SK-N-DZ (cell line): ENCODE data around the gene PCDHGA3.
"Not testable (repeated sequence)": the region's sequence is repeated elsewhere in the genome, so short reads cannot be mapped to it uniquely, and the experiment has no call there.

Experiments
- DNase-seq: peaks from one replicate; pipeline ENCODE4 v3.0.0-alpha.2; 2015; ENCODE audit warnings: low spot score

Gene PCDHGA3

DNA sequence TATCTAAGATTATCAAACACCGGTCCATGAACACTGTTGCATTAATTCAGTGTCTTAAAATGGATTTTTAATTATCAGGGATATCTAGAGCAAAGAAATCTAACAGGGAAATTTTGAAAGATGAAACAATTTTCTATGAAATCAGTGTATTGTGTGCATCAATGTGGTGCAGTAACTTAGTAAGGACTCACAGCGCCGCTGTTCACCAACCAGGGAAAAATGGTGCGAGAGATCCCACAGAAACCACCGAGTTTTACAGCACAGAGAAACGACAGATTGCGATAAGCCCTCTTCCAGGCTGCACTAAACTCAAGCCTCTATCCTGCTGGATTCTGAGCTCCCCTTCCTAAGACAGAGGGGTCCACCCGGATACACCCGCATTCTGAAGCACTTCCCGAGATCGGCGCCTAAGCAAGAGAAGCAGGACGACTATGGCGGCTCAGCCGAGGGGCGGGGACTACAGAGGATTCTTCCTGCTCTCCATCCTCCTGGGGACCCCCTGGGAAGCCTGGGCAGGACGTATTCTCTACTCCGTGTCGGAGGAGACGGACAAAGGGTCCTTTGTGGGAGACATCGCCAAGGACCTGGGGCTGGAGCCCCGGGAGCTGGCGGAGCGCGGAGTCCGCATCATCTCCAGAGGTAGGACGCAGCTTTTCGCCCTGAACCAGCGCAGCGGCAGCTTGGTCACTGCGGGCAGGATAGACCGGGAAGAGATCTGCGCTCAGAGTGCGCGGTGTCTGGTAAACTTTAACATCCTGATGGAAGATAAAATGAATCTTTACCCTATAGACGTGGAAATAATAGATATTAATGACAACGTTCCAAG, 39.1 kb downstream of the PCDHGA3 start, which contains the start of gene PCDHGA7:
Gene PCDHGA7 (plus strand): TSS at position 274 of the 826 bp plus-strand sequence. CDS start 158 bp downstream, at position 432.
- no peak for DNase-seq

DNA sequence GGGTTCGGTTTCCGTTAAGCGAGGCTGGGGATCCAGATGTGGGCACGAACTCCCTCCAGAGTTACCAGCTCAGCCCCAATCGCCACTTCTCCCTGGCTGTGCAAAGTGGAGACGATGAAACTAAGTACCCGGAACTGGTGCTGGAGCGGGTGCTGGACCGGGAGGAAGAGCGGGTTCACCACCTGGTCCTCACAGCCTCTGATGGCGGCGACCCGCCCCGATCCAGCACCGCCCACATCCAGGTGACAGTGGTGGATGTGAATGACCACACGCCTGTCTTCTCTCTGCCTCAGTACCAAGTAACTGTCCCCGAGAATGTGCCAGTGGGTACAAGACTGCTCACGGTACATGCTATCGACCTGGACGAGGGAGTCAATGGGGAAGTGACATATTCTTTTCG, 39.7 kb downstream of the PCDHGA3 start:
- no peak for DNase-seq

DNA sequence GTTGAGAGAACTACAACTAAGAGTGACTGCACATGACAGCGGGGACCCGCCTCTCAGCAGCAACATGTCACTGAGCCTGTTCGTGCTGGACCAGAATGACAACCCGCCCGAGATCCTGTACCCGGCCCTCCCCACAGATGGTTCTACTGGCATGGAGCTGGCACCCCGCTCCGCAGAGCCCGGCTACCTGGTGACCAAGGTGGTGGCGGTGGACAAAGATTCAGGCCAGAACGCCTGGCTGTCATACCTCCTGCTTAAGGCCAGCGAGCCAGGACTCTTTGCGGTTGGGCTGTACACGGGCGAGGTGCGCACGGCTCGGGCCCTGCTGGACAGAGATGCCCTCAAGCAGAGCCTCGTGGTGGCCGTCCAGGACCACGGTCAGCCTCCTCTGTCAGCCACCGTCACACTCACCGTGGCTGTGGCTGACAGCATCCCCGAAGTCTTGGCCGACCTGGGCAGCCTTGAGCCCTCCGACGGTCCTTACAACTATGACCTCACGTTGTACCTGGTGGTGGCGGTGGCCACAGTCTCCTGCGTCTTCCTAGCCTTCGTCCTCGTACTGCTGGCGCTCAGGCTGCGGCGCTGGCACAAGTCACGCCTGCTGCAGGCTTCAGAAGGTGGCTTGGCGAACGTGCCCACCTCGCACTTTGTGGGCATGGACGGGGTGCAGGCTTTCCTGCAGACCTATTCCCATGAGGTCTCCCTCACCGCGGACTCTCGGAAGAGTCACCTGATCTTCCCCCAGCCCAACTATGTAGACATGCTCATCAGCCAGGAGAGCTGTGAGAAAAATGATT, 41.0 kb downstream of the PCDHGA3 start:
- no peak for DNase-seq

DNA sequence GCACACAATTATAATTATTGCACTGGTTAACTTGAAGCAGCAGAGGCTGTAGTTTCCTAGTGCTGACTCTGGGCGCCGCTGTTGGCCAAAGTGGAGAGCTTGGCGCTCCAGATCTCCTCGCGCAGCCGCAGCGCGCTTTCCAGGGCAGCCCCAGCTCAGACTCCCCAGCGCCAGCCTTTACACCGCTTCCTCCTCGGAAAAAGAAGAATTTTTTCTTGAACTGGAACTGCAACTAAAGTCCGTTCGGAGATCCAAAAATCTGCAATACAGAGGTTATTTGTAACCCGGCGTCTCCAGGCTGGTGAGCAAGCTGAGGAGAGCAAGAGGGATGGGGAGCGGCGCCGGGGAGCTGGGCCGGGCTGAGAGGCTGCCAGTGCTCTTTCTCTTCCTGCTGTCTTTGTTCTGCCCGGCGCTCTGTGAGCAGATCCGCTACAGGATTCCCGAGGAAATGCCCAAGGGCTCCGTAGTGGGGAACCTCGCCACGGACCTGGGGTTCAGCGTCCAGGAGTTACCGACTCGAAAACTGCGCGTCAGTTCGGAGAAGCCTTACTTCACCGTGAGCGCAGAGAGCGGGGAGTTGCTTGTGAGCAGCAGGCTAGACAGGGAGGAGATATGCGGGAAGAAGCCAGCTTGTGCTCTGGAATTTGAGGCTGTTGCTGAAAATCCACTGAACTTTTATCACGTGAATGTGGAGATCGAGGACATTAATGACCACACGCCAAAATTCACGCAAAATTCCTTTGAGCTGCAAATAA, 44.1 kb downstream of the PCDHGA3 start, which contains the start of gene PCDHGB4:
Gene PCDHGB4 (plus strand): TSS at position 142 of the 755 bp plus-strand sequence. CDS start 187 bp downstream, at position 329.
- not testable (repeated sequence) for DNase-seq

DNA sequence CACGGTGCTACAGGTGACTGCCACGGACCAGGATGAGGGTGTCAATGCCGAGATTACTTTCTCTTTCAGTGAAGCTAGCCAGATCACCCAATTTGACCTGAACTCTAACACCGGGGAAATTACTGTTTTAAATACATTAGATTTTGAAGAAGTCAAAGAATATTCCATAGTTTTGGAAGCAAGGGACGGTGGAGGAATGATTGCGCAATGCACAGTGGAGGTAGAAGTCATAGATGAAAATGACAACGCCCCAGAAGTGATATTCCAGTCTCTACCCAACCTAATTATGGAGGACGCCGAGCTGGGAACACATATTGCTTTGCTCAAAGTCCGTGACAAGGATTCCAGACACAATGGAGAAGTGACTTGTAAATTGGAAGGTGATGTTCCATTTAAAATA, 45.0 kb downstream of the PCDHGA3 start:
- no peak for DNase-seq

DNA sequence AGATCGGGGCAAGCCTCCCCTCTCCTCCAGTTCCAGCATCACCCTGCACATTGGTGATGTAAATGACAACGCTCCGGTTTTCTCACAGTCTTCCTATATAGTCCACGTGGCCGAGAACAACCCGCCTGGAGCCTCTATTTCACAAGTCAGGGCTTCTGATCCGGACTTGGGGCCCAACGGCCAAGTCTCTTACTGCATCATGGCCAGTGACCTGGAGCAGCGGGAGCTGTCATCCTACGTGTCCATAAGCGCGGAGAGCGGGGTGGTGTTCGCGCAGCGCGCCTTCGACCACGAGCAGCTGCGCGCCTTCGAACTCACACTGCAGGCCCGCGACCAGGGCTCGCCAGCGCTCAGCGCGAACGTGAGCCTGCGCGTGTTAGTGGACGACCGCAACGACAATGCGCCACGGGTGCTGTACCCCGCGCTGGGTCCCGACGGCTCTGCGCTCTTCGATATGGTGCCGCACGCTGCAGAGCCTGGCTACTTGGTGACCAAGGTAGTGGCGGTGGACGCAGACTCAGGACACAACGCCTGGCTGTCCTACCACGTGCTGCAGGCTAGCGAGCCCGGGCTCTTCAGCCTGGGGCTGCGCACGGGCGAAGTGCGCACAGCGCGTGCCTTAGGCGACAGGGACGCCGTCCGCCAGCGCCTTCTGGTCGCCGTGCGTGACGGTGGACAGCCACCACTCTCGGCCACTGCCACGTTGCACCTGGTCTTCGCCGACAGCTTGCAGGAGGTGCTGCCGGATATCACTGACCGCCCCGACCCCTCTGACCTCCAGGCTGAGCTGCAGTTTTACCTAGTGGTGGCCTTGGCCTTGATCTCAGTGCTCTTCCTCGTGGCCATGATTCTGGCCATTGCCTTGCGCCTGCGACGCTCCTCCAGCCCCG, 45.8 kb downstream of the PCDHGA3 start:
- no peak for DNase-seq

DNA sequence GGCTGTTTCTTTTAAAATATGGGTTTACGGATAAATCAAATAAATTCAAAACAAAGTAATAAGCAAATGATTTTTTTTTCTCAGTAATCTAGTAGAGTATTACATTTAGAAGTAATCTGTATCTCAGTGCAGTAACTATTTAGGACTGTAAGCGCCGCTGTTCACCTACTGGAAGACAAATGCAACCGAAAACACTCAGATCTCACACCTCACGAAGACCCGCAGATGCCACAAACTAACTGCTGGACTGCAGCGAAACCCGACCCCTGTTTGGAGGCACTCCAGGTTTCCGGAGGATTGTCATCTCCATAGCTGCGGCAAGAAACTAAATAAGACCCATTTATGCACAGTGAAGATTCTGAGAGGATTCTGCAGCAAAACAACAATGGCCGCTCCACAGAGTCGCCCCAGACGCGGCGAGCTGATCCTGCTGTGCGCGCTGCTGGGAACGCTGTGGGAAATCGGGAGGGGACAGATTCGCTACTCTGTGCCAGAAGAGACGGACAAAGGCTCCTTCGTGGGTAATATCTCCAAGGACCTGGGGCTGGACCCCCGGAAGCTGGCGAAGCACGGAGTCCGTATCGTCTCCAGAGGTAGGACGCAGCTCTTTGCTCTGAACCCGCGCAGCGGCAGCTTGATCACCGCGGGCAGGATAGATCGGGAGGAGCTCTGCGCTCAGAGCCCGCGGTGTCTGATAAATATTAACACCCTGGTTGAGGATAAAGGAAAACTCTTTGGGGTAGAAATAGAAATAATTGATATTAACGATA, 49.0 kb downstream of the PCDHGA3 start, which contains the start of gene PCDHGA8:
Gene PCDHGA8 (plus strand): TSS at position 205 of the 770 bp plus-strand sequence. CDS start 181 bp downstream, at position 386.
- DNase-seq: no peak

DNA sequence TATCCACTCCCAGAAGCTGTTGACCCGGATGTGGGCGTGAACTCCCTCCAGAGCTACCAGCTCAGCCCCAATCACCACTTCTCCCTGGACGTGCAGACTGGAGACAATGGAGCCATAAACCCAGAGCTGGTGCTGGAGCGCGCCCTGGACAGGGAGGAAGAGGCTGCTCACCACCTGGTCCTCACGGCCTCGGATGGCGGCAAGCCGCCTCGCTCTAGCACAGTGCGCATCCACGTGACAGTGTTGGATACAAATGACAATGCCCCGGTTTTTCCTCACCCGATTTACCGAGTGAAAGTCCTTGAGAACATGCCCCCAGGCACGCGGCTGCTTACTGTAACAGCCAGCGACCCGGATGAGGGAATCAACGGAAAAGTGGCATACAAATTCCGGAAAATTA, 49.6 kb downstream of the PCDHGA3 start:
- DNase-seq: no peak

DNA sequence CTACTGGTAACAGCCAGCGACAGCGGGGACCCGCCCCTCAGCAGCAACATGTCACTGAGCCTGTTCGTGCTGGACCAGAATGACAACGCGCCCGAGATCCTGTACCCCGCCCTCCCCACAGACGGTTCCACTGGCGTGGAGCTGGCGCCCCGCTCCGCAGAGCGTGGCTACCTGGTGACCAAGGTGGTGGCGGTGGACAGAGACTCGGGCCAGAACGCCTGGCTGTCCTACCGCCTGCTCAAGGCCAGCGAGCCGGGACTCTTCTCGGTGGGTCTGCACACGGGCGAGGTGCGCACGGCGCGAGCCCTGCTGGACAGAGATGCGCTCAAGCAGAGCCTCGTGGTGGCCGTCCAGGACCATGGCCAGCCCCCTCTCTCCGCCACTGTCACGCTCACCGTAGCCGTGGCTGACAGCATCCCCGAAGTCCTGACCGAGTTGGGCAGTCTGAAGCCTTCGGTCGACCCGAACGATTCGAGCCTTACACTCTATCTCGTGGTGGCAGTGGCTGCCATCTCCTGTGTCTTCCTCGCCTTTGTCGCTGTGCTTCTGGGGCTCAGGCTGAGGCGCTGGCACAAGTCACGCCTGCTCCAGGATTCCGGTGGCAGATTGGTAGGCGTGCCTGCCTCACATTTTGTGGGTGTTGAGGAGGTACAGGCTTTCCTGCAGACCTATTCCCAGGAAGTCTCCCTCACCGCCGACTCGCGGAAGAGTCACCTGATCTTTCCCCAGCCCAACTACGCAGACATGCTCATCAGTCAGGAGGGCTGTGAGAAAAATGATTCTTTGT, 51.0 kb downstream of the PCDHGA3 start:
- not testable (repeated sequence) for DNase-seq
